ENCODE measurements around the gene EXOSC10.

EXOSC10 gene

DNA sequence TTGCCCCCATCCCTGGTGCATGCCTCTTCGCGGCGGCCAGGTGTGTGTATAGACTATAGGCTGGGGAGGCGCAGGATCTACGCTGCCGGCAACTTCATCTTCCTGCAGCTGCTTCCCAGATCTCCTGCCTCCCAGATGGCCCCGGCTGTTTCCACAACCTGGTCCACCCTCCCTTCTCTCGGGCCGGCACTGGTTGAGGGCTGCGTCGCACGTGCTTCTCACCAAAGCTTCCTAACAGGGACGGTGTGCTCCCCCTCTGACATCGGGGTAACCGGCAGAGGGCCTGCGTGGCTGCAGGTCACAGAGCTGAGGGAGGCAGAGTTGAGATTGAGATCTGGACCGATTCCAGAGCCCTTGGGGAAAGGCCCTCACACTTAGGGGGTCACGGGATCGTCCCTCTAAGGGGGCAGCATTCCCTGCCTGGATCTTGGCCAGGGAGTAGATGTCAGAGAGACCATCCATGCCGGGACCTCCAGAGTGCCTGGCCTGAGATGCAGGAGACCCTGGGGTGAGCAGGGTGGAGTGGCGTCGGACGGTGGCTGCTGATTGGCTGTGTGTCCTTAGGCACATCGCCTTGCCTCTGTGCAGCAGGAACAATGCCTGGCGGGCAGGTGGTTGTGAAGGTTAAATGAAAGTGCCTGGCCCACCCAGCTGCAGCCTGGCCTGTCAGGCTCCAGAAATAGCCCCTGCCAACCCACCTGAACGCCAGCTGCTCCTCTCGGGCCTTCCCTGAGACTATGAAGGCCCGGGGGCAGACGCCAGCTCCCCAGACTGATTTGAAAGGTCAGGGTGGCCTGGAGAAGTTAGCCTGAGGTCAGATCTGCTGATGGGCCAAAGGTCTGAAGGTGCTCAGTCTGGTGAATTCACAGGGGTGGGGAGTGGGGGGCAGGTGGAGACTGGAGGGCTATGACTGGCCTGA, 46.6 kb downstream of the EXOSC10 start:
- TF ChIP-seq POLR2AphosphoS5 (IDR thresholded peaks at IDR 0.05; ENCODE audit: low read depth, low read length): peak; percentile 29; the same call in 1 of the 2 replicates
- TF ChIP-seq FOXP2 (optimal IDR thresholded peaks at IDR 0.05; ENCODE audit: borderline replicate concordance, extremely low read depth, extremely low read length, insufficient read depth): no peak
- TF ChIP-seq REST (IDR thresholded peaks at IDR 0.05; ENCODE audit: insufficient read depth in 1 of 2, low read depth in 2 of 2, low read length in 2 of 2): no peak

DNA sequence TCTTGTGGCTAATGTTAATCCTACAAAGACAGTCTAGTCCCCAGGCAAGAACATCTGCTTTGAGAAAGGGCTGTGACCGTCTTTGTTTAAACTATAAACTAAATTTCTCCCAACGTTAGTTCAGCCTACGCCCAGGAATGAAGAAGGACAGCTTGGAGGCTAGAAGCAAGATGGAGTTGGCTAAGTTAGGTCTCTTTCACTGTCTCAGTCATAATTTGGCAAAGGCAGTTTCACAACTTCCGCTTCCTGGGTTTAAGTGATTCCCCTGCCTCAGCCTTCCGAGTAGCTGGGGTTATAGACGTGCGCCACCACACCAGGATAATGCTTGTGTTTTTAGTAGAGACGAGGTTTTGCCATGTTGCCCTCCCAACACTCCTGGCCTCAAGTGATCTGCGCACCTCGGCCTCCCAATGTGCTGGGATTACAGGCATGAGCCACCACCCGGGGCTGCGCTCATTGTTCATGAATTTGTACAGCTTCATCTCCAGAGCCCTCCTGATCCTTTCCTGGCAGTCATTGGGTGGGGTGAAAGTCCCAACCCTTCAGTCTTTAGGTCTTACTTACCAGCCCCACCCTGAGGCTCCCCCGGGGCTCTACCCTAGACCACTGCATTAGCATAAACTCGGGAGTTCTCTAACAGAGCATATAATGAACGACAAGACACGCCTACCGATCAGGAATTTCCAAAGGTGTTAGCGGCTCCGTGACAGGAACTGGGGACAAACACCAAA, 47.7 kb downstream of the EXOSC10 start:
- TF ChIP-seq TAF1 (IDR thresholded peaks at IDR 0.05; ENCODE audit: borderline replicate concordance, insufficient read depth, low read length) (no peak), REST (IDR thresholded peaks at IDR 0.05; ENCODE audit: insufficient read depth in 1 of 2, low read depth in 2 of 2, low read length in 2 of 2) (no peak), POLR2AphosphoS5 (IDR thresholded peaks at IDR 0.05; ENCODE audit: low read depth, low read length) (no peak), SIN3A (IDR thresholded peaks at IDR 0.05; ENCODE audit: borderline replicate concordance, insufficient read depth, low read length) (no peak), FOXP2 (optimal IDR thresholded peaks at IDR 0.05; ENCODE audit: borderline replicate concordance, extremely low read depth, extremely low read length, insufficient read depth) (no peak)

- TF ChIP-seq SIN3A (IDR thresholded peaks at IDR 0.05; ENCODE audit: borderline replicate concordance, insufficient read depth, low read length) (no peak), TAF1 (IDR thresholded peaks at IDR 0.05; ENCODE audit: borderline replicate concordance, insufficient read depth, low read length) (no peak), FOXP2 (optimal IDR thresholded peaks at IDR 0.05; ENCODE audit: borderline replicate concordance, extremely low read depth, extremely low read length, insufficient read depth) (no peak), REST (IDR thresholded peaks at IDR 0.05; ENCODE audit: insufficient read depth in 1 of 2, low read depth in 2 of 2, low read length in 2 of 2) (no peak), POLR2AphosphoS5 (IDR thresholded peaks at IDR 0.05; ENCODE audit: low read depth, low read length) (no peak)
Observed at GRCh38 chr1:11046625-11047365, 52.9 kb downstream of the EXOSC10 start, which contains the start of gene MASP2. Gene MASP2 (minus strand): TSS chr1:11047239. CDS start chr1:11047207, 32 bp downstream.

DNA sequence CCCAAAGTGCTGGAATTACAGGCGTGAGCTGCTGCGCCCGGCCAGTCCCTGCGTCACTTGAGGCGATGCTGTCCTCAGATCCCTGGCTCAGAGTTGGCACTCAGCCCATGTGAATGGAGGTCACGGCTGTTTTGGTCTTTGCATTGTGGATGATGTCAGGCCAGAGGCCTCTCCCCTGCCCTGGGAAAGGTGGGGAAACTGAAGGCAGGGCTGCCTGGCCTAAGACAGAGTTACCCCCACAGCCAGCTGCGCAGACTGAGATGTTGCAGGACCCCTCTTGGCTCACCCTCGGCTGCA, 53.5 kb downstream of the EXOSC10 start:
- TF ChIP-seq POLR2AphosphoS5 (IDR thresholded peaks at IDR 0.05; ENCODE audit: low read depth, low read length) (no peak), REST (IDR thresholded peaks at IDR 0.05; ENCODE audit: insufficient read depth in 1 of 2, low read depth in 2 of 2, low read length in 2 of 2) (no peak), FOXP2 (optimal IDR thresholded peaks at IDR 0.05; ENCODE audit: borderline replicate concordance, extremely low read depth, extremely low read length, insufficient read depth) (no peak), TAF1 (IDR thresholded peaks at IDR 0.05; ENCODE audit: borderline replicate concordance, insufficient read depth, low read length) (no peak), SIN3A (IDR thresholded peaks at IDR 0.05; ENCODE audit: borderline replicate concordance, insufficient read depth, low read length) (no peak)

Measured in PFSK-1 (cell line).